HG02610 (cell line): ENCODE results near the gene FRZB.

Experiments used
- ATAC-seq: cut with Tn5 transposase; IDR thresholded peaks from one replicate; pipeline ENCODE4 v1.9.1; 2021; ENCODE audit warnings: mild to moderate bottlenecking, moderate library complexity; ENCODE audit not compliant: unreplicated experiment

FRZB gene

GRCh38 chr2:182845794-182846417 lies 20.5 kb downstream of the FRZB start:
- ATAC-seq: no peak

GRCh38 chr2:182836451-182836850 lies 30.0 kb downstream of the FRZB start:
- no peak for ATAC-seq

DNA sequence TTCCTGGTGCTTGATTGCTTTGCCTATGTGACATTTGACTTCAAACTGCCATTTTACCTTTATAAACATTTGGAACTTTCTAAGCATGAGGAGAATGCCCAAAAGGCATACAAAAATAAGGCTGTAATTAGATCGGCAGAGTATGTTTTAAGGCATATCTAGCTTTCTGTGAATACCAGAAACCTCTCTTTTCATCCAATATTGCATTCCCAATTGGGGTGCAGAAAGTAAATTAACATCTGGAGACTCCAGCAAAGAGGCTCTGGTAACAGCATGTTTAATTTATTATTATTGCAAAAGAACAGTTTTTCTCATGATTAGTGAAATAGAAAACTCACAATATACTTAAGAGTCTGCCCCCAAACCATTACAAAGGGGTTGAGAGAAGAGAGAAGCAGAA lies 32.1 kb downstream of the FRZB start:
- ATAC-seq: no peak

GRCh38 chr2:182833084-182833854 lies 33.2 kb downstream of the FRZB start:
- ATAC-seq: no peak

- ATAC-seq: no peak
Observed at GRCh38 chr2:182831921-182832320, 34.5 kb downstream of the FRZB start.

GRCh38 chr2:182831101-182831500 lies 35.3 kb downstream of the FRZB start:
- no peak for ATAC-seq

GRCh38 chr2:182827182-182827879 lies 39.1 kb downstream of the FRZB start:
- no peak for ATAC-seq

DNA sequence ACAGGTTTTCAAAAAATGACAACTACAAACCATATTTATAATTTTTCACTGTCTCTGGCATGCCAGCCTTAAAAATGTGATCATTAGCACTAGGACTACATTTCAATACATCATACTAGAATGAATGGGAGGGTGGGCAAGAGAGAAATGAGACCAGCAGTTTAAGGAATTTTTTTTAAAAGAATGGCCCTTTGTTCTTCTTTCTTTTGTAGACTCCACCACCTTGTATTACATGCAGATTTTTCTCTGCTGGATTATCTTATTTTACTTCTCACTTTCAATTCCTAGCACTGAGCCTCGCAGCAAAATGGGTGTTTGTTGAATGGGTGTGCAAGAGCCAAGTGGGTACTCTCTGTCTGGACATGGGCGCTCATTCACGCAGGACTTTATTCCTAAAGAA lies 39.9 kb downstream of the FRZB start:
- no peak for ATAC-seq

- ATAC-seq: no peak
Observed at GRCh38 chr2:182826064-182826463, 40.4 kb downstream of the FRZB start.

GRCh38 chr2:182824767-182825158 lies 41.7 kb downstream of the FRZB start:
- no peak for ATAC-seq

- ATAC-seq: no peak
Observed at GRCh38 chr2:182824056-182824766, 42.2 kb downstream of the FRZB start.

GRCh38 chr2:182822733-182823132 lies 43.7 kb downstream of the FRZB start:
- no peak for ATAC-seq

DNA sequence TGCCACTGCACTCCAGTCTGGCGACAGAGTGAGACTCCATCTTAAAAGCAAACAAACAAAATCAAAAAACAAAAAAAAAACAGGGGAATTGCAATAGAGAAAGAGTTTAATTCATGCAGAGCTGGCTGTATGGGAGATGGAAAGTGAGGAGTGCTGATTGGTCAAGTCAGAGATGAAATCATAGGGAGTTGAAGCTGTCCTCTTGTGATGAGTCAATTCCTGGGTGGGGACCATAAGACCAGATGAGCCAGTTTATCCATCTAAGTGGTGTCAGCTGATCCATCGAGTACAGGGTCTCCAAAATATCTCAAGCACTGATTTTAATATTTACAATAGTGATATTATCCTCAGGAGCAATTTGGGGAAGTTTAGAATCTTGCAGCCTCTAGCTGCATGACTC lies 45.3 kb downstream of the FRZB start:
- ATAC-seq: no peak

DNA sequence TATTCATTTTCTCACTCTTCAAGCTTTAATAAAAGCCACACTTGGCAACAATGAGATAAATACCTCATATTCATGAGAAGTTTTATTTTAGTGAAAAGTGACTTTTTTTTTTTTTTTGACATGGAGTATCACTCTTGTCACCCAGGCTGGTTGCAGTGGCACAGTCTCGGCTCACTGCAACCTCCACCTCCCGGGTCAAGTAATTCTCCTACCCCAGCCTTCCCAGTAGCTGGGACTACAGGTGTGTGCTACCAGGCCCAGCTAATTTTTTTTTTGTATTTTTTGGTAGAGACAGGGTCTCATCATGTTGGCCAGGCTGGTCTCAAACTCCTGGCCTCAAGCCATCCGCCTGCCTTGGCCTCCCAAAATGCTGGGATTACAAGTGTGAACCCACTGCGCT lies 47.0 kb downstream of the FRZB start:
- no peak for ATAC-seq

- ATAC-seq: no peak
Observed at GRCh38 chr2:182818925-182819324, 47.5 kb downstream of the FRZB start.

DNA sequence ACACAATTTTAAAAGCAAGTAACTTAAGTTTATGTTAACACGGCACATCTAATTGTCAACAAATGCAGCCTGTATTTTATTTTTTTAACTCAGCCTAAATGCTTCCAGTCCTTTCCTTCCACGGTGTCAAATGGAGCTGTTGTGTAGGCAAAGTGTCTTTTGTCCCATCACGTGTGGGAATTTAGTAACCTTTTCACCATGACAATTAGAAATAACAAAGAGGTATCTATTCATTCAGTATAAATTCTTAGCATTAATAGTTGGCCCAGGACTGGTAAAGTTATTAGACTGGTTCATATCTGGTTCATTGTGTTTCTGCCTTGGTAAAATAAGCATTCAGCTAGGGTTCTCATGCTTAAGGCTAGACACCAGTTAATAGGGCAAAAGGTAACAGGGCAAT lies 47.9 kb downstream of the FRZB start:
- no peak for ATAC-seq

- no peak for ATAC-seq
Observed at GRCh38 chr2:182817558-182817957, 48.9 kb downstream of the FRZB start.

DNA sequence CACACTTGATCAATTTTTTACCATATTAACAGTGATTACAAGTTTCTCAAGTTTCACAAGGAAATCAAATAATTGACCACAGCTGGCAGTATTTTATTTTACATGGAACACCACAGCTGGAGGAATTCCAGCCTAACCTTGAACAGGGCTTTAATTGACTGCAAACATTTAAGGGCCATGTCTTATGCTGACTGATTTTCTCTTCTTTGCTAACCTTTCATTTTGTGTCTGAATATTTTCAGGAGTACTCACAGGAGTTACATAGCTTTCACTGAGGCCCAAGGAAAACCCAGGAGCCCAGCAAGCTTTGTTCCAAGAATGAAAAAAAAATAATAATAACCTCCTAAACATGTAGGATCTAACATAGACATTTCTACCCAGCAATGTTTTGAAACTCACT lies 49.6 kb downstream of the FRZB start:
- no peak for ATAC-seq

DNA sequence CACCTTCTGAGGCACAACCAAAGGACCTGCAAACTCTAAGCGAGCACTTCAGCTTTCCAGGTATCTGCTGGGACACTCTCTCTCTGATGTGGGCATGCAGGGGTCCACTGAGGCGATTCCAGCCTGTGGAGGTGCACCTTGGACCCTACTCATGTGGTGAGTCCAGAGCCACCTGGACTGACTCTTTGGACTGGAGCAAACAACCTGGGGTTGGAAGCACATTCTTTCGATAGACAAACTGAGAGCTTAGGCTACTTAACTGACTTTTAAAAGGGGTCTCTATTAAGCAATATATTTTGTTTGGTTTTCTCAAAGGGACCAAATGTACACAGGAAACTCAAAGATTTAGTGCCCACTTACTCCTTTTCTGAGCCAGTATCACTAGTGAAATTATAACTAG lies 51.6 kb downstream of the FRZB start:
- ATAC-seq: no peak

- no peak for ATAC-seq
Observed at GRCh38 chr2:182814380-182814779, 52.1 kb downstream of the FRZB start.

GRCh38 chr2:182810087-182810486 lies 56.4 kb downstream of the FRZB start:
- ATAC-seq: no peak
